ENCODE data around the gene PNN.

GRCh38 chr14:39177168-39177545, 2.1 kb downstream of the PNN start:
- no peak for TF ChIP-seq GATA3 (IDR thresholded peaks at IDR 0.05; ENCODE audit: low read depth, low read length)
- no peak for TF ChIP-seq GATA2 (IDR thresholded peaks at IDR 0.05; ENCODE audit: low read depth, low read length)
